ENCODE measurements around the gene SCN3A. TPM values are rescaled to one million over a fixed set of nuclear protein-coding genes. Genes with fewer than 3 reads are reported as not detected.

The SCN3A gene
- total and polyA plus RNA-seq, 4 donors, result 0.06 to 2.3 (median 0.43) TPM

- DNase-seq (no peak), ATAC-seq (ENCODE audit: insufficient read depth, low FRiP score) (no peak)
- H3K9me3 ChIP-seq (ENCODE audit: control insufficient read depth in 4 of 4, insufficient read depth in 3 of 4, low read length in 3 of 4), result peaks cover 0 to 11% (median 2%) of the 10 kb centered on the region in 4 donors
- H3K4me1 ChIP-seq (ENCODE audit: control insufficient read depth in 5 of 5, insufficient read depth in 5 of 5, low read length in 5 of 5), result peaks cover 0 to 15% (median 0%) of the 10 kb centered on the region in 5 donors
- no peaks in the 10 kb centered on the region for H3K27me3 ChIP-seq (ENCODE audit: control insufficient read depth in 3 of 3, insufficient read depth in 3 of 3, low read length in 2 of 3)
- H3K9ac ChIP-seq (ENCODE audit: insufficient read depth in 1 of 2, low read length in 2 of 2), result no peak overlapping the region
- TF ChIP-seq CTCF (IDR thresholded peaks at IDR 0.05; ENCODE audit: control extremely low read depth, extremely low read depth), result no peak
- no peak overlapping the region for H3K4me3 ChIP-seq
- whole genome bisulfite sequencing, 2 donors, result 91 to 92% methylated on average over 9 of the region's 9 CpGs
- no peaks in the 10 kb centered on the region for H3K36me3 ChIP-seq (ENCODE audit: control insufficient read depth in 4 of 4, insufficient read depth in 4 of 4, low read length in 4 of 4)
- no peak overlapping the region for H3K27ac ChIP-seq (ENCODE audit: low read depth in 1 of 2, low read length in 1 of 2)
Measured at GRCh38 chr2:165070076-165070475, 133.8 kb downstream of the SCN3A start.

- Histone ChIP-seq H3K9me3 (ENCODE audit: control insufficient read depth in 4 of 4, insufficient read depth in 3 of 4, low read length in 3 of 4) (peaks cover 0 to 1% (median 0%) of the 10 kb centered on the region in 4 donors), H3K4me3 (no peak overlapping the region), H3K36me3 (ENCODE audit: control insufficient read depth in 4 of 4, insufficient read depth in 4 of 4, low read length in 4 of 4) (no peaks in the 10 kb centered on the region), H3K4me1 (ENCODE audit: control insufficient read depth in 5 of 5, insufficient read depth in 5 of 5, low read length in 5 of 5) (peaks cover 0 to 15% (median 0%) of the 10 kb centered on the region in 5 donors), H3K27ac (ENCODE audit: low read depth in 1 of 2, low read length in 1 of 2) (no peak overlapping the region), H3K9ac (ENCODE audit: insufficient read depth in 1 of 2, low read length in 2 of 2) (no peak overlapping the region), H3K27me3 (ENCODE audit: control insufficient read depth in 3 of 3, insufficient read depth in 3 of 3, low read length in 2 of 3) (no peaks in the 10 kb centered on the region)
- no peak for TF ChIP-seq CTCF (IDR thresholded peaks at IDR 0.05; ENCODE audit: control extremely low read depth, extremely low read depth)
- WGBS, 2 donors, result 69 to 74% methylated on average over 1 of the region's 1 CpG
- ATAC-seq (ENCODE audit: insufficient read depth, low FRiP score) (no peak), DNase-seq (no peak)
Measured at GRCh38 chr2:165069151-165069550, 134.7 kb downstream of the SCN3A start.

GRCh38 chr2:165068487-165068757 lies 135.4 kb downstream of the SCN3A start:
- Histone ChIP-seq H3K27ac (ENCODE audit: low read depth in 1 of 2, low read length in 1 of 2) (no peak overlapping the region), H3K9ac (ENCODE audit: insufficient read depth in 1 of 2, low read length in 2 of 2) (no peak overlapping the region), H3K4me3 (no peak overlapping the region), H3K27me3 (ENCODE audit: control insufficient read depth in 3 of 3, insufficient read depth in 3 of 3, low read length in 2 of 3) (no peaks in the 10 kb centered on the region), H3K36me3 (ENCODE audit: control insufficient read depth in 4 of 4, insufficient read depth in 4 of 4, low read length in 4 of 4) (no peaks in the 10 kb centered on the region), H3K9me3 (ENCODE audit: control insufficient read depth in 4 of 4, insufficient read depth in 3 of 4, low read length in 3 of 4) (no peaks in the 10 kb centered on the region), H3K4me1 (ENCODE audit: control insufficient read depth in 5 of 5, insufficient read depth in 5 of 5, low read length in 5 of 5) (peaks cover 0 to 15% (median 0%) of the 10 kb centered on the region in 5 donors)
- no peak for TF ChIP-seq CTCF (IDR thresholded peaks at IDR 0.05; ENCODE audit: control extremely low read depth, extremely low read depth)
- DNase-seq (no peak), ATAC-seq (ENCODE audit: insufficient read depth, low FRiP score) (no peak)

Data from lung (tissue), 12 donors.